Stimulated activated CD8-positive, alpha-beta memory T cell treated with anti-CD3 and anti-CD28 coated beads, Interleukin-12 subunit alpha, Interleukin-12 subunit beta, amount 100 ng/mL, for 4 hours (primary cell): ENCODE results near the gene USP32.
"Not testable (repeated sequence)": the region's sequence is repeated elsewhere in the genome, so short reads cannot be mapped to it uniquely, and the experiment has no call there.

Source experiments
- DNase-seq: peaks from one replicate; pipeline ENCODE4 v3.0.0-alpha.2; 2020; ENCODE audit warnings: low read depth

Gene USP32

DNA sequence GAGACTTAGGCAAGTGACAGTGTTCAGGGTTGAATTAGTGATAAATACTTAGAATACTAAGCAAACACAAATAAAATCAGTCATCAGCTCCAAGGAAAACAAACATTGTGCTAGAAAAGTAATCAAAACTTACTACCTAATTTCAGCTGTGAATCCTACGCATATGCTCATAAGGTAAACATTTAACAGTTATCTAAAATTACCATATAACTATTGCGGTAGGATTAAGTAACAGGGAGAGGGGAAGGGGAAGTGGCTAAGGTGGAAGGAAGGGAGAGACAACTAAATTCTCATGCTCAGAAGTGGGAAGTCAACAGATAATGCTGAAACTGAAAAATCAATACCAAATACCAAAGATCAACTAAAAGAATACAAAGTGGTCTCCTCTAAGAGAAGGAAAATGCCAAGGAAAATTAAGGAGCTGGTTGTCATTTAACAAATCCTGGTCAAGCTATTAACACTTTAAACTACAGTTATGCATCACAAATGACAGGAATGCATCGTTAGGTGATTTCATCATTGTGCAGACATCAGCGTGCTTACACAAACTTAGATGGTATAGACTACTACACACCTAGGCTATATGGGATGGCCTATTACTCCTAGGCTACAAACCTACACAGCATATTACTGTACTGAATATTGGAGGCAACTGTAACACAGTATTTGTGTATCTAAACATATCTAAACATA is 20.0 kb downstream of the USP32 start:
- DNase-seq: no peak

DNA sequence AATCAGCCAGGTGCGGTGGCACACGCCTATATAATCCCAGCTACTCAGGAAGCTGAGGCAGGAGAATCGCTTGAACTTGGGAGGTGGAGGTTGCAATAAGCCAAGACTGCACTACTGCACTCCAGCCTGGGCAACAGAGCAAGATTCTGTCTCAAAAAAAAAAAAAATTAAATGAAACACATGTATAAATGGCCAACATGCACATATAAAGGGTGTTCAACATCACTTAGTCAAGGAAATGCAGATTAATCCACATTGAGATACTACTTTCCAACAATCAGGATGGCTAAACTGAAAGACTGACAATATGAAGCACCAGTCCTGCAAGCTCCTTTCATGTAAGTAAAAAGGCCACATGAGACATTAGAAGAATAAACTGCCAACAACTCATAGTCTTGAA is 20.5 kb downstream of the USP32 start:
- DNase-seq: no peak

DNA sequence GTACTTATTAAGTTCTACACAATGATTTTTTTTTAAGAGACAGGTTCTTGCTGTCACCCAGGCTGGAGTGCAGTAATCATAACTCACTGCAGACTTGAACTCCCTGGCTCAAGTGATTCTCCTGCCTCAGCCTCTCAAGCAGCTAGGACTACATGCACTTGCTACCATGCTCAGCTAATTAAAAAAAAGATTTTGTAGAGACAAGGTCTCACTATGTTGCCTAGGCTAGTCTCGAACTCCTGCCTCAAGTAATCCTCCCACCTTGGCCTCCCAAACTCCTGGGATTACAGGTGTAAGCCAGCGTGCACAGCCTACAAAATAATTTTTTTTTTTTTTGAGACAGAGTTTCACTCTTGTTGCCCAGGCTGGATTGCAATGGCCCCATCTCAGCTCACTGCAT is 22.2 kb downstream of the USP32 start:
- DNase-seq: no peak

DNA sequence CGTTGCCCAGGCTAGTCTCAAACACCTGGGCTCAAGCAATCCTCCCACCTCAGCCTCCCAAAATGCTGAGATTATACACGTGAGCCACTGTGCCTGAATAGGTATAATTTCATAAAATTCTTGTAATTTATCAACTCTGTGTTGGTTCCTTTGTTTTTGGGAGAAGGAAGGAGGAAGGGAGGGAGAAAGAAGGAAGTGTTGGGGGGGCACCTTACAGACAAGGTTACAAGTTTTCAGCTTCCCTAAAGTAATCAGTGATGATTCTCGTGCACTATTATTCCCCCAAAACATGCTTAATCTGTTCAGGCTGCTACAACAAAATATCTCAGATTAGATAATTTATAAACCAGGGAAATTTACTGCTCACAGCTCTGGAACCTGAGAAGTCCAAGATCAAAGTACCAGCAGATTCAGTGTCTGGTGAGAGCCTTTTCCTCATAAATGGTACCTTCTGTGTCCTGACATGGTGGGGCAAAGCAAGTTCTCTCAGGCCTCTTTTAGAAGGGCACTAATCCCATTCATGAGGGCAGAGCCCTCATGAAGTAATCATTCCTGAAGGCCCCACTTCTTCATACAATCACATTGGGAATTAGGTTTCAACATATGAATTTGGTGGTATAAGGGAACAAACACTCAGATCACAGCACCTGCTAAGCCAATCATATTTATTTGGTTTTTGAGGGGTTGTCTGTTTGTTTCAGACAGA is 28.1 kb downstream of the USP32 start:
- DNase-seq: no peak

DNA sequence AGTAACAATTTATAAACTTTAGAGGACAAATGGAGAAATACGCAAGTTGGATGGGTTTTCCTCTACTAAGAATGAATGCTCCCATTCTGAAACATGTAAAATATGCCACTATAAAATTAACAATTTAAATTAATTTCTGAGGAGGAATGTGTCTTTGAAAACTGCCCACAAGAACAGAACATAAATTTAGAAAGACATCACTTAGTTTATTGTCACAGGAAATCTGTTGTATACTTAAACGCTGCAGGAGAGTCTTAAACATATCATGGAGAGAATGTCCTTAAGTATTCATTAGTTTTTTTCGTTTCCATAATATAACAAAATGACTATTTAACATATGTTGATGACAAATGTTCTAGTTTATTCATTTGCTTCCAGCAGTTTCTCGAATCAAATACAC is 29.6 kb downstream of the USP32 start:
- no peak for DNase-seq

DNA sequence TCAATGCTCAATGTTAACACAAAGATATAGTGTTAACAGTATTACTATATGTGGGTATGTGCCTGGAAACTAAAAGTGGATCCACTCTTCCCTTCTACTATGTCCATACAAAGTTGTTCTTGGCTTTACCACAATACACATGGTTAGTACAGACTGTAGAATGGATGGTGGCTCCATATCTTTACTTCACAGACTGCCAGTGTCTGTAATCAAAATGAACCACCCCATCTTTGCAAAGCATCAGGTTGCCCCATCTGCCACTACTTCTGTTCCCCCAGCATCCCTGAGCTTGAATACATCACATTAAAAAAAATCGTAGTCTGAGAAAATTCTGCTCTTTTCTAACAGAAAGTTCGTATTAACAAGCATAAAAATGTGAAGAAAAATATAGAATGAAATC is 30.0 kb downstream of the USP32 start:
- DNase-seq: no peak

DNA sequence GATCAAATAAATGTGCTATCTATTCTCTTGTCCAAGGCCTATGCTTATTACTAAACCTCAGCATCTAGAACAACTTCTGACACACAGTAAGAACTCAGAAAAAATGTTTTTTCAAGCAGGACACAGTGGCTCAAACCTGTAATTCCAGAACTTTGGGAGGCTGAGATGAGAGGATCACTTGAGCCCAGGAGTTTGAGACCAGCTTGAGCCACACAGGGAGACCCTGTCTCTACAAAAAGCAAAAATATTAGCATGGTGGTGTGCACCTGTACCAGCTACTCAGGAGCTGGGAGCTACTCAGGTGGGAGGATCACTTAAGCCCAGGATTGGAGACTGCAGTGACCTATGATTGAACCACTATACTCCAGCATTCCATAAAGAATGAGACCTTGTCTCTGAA is 32.5 kb downstream of the USP32 start:
- no peak for DNase-seq

DNA sequence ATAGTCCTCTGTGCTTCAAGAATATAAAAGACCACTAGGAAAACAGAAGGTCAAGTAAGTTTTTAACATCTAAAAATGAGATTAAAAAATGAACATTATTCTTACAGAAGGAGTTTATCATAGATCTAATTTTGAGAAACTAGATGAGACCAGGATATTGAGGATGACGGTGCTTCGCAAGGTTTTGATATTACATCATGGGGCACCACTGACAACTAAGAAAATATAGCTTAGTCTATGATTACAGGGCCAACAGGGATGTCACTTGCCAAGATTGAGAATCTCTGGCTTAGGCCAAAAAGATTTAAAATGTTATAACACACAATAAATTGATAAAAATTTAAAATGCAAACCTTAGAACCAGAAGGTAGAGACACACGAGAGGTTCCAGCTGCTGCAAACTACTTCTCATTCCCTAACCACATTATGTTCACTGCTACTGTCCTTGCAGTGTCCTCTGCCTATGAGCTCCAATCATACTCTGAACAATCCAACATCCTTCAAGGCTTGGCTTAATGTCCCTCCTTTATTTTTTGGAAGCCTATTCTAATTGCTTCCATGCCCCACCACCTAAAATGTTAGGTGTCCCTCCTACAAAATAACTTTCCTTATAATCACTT is 33.2 kb downstream of the USP32 start:
- DNase-seq: no peak

DNA sequence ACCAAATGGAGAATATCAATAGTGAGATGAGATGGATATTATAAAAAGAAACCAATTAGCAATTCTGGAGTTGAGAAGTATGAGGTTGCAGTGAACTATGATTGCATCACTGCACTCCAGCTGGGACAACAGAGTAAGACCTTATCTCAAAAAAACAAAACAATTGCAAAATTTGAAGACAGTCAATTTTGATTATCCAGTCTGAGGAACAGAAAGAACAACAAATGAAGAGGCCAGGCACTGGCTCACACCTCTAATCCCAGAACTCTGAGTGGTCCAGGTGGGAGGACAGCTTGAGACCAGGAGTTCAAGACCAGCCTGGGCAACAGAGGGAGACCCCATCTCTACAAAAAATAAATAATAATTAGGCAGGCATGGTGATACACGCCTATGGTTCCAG is 35.0 kb downstream of the USP32 start:
- no peak for DNase-seq

DNA sequence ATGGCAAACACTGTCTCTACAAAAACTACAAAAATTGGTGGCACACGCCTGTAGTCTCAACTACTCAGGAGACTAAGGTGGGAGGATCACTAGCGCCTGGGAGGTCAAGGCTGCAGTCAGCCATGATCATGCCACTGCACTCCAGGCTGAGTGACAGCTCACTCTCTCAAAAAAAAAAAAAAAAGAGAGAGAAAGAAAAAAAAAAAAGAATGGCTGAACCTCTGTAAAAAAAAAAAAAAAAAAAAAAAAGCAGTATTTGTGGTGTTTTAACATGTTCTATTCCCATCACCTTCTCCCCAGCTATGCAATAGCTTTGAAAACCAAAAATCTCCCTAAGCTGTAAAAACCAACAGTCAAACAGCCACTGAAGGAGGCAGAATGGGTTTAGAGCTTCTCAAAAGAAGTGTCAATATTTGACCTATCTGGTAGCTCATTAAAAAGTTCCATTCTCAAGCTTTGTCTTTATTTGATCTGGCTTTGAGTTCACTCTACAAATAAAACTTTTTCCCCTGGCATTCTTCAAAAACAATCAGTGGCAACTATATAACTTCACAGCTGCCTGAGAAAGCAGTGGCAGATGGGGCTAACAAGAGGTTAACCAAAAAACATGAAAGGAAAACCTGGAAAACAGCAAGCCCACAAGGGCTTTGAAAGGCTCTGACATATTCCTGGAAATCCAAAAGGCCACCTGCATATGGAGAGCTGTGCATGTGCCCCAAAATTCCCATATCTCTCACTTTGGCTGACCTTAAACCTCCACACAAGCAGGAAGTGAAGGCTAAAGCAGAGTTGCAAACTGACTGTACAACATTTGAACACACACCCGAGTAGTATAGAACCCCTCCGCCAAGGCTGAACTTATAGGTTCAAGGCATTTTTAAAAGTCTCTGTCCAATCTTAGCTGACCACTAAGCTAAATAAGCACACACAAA is 36.0 kb downstream of the USP32 start:
- no peak for DNase-seq

DNA sequence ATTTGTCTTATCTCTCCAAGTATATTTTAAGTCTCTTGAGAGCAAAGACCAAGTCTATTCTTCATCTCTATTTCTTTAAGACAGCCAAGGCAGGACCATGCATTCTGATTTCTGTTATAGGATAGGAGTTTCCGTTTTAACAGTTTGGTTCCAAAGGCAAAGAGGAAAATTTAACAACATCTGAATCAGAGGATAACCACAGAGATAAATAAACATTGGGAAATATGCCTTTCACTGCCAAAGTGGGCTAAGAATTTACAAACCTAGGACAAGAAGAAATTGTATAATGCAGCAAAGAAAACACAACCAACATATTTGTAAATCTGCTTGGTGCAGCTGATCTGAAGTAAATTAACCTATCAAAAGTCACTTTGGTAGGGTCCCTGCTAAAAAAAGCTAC is 37.7 kb downstream of the USP32 start:
- no peak for DNase-seq

DNA sequence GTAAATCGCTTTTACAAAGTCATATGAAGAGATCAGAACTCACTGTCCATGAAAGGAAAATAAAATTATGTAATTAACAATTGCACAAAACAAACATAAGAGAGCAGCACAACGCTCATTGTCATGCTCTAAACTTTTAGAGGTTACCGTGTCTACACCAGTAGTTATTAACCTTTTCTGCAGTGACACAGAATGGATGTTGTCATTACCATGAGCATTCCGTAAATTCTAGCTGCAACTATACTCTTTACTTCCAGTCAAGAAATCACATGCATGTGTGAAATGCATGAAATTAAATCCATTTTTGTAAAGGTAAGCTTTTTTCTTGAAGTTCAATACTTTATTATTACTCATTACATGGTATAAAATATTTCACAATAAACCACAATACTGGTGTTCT is 38.2 kb downstream of the USP32 start:
- DNase-seq: no peak

DNA sequence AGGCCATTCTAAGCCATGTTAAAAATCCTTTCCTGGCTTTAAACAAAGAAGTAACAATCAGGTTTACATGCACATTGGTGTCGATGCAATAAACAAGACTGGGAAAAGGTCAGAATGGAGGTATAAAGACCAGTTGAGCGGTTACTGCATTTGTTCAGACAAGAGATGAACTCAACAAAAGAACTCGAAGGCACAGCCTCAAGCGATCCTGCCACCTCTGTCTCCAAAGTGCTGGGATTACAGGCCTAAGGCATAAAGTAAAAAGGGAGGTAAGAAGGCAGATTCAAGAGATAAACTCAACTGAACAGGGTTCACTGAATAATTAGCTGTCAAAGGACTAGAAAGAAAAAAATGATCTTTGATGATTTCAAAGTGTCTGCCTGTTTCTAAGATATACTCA is 39.4 kb downstream of the USP32 start:
- DNase-seq: no peak

DNA sequence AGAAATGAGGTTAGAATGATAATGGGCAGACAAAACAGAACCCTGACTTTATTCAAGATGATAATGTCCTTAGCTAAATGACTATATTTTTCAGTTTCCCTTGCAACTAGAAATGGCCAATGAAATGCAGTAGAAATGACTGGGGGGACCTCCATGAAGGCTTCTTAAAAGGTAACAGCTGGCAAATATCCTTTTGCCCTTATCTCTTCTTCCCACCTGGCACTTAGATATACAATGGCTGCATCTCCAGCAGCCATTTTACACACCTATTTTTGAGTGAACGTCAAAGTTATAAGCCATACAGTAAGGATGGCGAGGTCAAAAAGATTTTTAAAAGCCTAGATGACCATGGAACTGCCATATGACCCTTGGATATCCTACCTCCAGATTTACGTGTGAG is 39.9 kb downstream of the USP32 start:
- DNase-seq: no peak

DNA sequence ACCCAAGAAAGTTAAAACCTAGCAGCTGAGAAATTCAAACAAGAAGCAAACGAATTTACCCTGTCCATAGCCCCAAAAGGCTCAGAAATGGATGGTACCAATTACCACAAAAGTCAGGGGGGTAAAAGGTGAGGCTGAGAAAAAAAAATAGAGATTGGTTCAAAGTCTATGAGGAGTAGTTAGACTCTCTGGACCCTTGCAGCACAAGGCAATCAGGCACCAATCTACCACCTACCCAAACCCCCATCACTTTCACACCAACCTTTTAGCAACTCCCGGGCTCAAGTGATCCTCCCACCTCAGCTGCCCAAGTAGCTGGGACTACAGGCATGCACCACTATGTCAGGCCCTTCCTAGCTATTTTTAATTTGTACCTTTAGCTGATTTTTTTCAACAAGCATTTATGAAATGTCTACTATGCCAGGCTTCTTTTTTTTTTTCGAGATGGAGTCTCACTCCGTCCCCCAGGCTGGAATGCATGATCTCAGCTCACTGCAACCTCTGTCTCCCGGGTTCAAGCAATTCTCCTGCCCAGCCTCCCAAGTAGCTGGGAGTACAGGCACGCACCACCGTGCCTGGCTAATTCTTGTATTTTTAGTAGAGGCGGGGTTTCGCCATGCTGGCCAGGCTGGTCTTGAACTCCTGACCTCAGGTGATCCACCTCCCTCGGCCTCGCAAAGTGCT is 40.8 kb downstream of the USP32 start:
- DNase-seq: no peak

DNA sequence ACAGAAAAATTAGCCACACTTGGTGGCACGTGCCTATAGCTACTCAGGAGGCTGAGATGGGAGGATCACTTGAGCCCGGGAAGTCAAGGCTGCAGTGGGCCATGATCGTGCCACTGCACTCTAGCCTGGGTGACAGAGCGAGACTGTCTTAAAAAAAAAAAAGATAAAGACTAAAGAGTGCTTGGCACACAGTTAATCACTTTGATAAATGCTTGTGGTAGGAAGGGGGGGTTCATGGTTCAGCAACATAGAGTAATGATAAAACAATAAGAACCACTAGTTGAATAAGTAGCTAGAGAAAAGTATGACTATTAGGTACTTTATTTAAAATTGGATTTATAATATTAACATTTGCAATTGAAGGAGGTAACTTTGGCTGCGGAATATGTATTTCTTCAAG is 43.3 kb downstream of the USP32 start:
- DNase-seq: no peak

DNA sequence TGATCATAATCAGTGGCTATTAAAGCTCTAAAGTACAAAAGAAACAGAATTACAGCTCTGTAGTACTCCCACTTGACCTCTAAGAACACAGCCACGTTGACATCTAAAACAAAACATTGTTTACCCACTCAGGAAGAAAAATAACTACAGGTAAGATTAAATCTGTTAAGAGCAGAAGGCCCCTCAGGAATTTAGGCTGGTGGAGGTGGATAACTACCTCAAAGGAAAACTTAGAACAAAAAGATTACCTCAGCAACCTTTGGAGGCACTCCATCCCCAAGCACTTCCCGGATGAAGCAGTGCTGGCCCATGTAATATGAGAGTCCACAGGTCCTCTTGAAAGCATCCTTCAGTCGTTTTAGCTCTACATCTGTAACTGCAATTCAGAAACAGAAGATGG is 46.7 kb downstream of the USP32 start:
- no peak for DNase-seq

DNA sequence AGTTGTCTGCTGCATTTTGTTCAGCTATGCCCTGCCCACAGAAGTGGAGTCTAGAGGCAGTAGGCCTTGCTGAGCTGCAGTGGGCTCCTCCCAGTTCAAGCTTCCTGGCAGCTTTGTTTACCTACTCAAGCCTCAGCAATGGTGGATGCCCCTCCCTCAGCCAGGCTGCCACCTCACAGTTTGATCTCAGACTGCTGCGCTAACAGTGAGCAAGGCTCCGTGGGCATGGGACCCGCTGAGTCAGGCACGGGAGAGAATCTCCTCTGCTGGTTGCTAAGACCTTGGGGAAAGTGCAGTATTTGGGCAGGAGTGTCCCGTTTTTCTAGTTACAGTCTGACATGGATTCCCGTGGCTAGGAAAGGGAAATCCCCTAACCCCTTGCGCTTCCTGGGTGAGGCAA is 49.4 kb downstream of the USP32 start:
- DNase-seq: not testable (repeated sequence)

DNA sequence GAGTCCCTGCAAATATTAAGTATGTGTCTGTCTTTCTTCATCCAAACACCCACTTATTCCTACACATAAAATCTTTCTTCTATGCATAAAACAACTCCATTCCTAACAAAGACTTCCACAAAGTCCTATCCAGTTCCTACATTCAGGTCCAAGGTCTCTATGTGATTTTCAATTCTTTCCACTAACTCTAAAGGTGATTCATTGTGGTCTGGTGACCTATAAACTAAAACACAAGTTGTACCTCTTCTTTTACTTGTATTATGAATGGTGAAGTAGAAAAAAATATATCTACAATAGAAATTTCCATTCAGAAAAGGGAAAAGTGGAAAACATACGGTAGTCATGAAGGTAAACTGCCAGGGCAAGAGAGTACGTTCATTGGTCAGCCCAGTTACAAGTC is 56.6 kb downstream of the USP32 start:
- DNase-seq: no peak

DNA sequence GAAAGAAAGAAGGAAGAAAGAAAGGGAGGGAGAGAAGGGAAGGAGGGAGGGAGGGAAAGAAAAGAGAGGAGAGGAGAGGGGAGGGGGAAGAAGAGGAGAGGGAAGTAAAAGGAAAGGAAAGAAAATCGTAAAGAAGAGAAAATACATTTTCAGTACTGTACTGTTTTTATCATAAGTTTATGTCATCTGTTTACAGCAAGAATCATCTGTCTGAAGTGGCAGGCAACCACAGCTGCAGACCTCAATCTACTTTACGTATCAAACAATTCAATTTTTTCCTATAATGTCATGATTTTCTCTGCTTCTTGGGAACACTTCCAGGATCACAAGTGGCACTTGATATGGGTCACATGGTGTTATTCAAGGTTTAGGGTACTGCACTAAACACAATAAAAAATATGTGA is 58.3 kb downstream of the USP32 start:
- no peak for DNase-seq

DNA sequence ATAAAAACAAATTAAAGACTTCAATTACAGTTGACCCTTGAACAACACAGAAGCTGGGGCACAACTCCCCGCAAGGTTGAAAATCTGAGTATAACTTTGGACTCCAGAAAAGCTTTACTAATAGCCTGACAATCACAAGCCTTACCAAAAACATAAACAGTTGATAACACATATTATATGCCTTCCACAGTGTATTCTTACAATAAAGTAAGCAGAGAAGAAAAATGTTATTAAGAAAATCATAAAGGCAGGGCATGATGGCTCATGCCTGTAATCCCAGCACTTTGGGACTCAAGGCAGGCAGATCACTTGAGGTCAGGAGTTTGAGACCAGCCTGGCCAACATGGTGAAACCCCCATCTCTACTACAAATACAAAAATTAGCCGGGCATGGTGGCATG is 58.9 kb downstream of the USP32 start:
- not testable (repeated sequence) for DNase-seq

DNA sequence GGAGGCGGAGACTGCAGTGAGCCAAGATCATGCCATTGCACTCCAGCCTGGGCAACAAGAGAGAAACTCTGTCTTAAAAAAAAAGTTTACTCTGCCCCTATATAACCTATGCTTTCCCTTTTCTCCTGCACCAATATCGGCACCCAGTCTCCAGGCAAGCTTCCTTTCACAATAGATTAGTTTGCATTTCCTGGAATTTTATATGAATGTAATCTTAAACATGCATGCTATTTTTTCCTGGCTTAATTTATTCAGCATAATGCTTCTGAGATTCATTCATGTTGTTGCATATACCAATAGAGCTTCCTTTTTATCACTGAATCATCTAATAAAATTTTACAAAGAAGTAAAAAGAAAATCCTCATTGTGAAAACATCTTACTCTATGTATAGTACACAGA is 59.4 kb downstream of the USP32 start:
- no peak for DNase-seq
